Measurements from ENCODE around the gene FLYWCH2.

FLYWCH2 gene

DNA sequence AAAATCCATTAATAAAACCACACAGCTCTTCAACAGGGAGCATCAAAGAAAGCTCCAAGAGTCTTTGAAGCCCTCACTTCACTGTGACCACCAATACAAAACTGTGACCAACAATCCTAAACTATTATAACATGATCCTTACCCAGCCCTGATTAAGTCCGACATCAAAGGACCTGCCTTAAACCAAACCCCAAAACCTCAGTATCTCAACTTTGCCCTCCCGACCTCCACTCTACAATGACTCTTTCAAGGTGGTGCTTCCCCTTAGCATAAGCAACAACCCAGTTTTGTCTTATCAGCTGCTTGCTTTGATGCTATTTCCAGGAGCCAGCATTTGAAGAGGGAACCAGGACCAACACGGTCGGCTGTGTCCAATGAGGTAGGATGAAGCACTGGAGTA, 16.6 kb upstream of the FLYWCH2 start:
- H3K9me3 ChIP-seq (ENCODE audit: control insufficient read depth, insufficient read depth, low read depth, low read length), result no peaks in the 10 kb centered on the region
- TF ChIP-seq ZBTB1 (tag by site-specific recombination; IDR thresholded peaks at IDR 0.05), result no peak

DNA sequence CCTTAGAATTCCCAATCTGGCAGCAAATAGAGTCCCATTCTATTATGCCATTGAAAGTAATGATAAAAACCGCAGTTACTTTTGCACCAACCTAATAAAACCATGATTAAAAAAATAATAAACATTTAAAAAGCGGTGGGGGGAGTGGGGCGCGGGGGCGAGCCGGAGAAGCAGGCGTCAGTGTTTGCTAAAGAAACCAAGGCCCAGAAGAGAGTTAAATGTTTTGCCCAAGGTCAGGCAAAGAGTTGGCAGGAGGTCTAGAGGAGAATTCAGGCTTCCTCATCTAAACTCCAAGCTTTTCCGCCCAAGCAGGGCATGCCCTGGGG, 15.4 kb upstream of the FLYWCH2 start:
- Histone ChIP-seq H3K9me3 (ENCODE audit: control insufficient read depth, insufficient read depth, low read depth, low read length) (no peaks in the 10 kb centered on the region), H3K4me3 (ENCODE audit: low read depth, low read length) (peak overlapping the region; percentile 68), H3K4me1 (ENCODE audit: control insufficient read depth, insufficient read depth, low read length) (no peaks in the 10 kb centered on the region), H3K36me3 (ENCODE audit: control insufficient read depth in 2 of 2, insufficient read depth in 1 of 2, low read length in 2 of 2) (no peaks in the 10 kb centered on the region), H3K27ac (ENCODE audit: extremely low read depth, low read depth, low read length) (peak overlapping the region; percentile 67)
- ChIA-PET POLR2A (interaction anchor here (0.7 to 2.0 kb wide), 12 partner anchors 13 to 194 kb away, joined by 3 to 18 read pairs (median 6); partner anchors contain the start of genes ELOB, FLYWCH1, FLYWCH2 and KCTD5), CTCF (interaction anchor here (0.7 to 1.9 kb wide), 32 partner anchors 14 to 218 kb away, joined by 3 to 25 read pairs (median 5); partner anchors contain the start of genes ELOB, FLYWCH2, KCTD5 and PRSS27)
- TF ChIP-seq HOXD13 (CRISPR knock-in tag; IDR thresholded peaks at IDR 0.05; ENCODE audit: borderline replicate concordance), result no peak
- no peak for TF ChIP-seq RBAK (tag by site-specific recombination; IDR thresholded peaks at IDR 0.05)
- no peak for TF ChIP-seq ZBTB21 (tag by site-specific recombination; IDR thresholded peaks at IDR 0.05)
- TF ChIP-seq, protein P1, sequence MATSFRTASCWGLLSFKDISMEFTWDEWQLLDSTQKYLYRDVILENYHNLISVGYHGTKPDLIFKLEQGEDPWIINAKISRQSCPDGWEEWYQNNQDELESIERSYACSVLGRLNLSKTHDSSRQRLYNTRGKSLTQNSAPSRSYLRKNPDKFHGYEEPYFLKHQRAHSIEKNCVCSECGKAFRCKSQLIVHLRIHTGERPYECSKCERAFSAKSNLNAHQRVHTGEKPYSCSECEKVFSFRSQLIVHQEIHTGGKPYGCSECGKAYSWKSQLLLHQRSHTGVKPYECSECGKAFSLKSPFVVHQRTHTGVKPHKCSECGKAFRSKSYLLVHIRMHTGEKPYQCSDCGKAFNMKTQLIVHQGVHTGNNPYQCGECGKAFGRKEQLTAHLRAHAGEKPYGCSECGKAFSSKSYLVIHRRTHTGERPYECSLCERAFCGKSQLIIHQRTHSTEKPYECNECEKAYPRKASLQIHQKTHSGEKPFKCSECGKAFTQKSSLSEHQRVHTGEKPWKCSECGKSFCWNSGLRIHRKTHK (tag by site-specific recombination; IDR thresholded peaks at IDR 0.05), result no peak
- TF ChIP-seq ZNF792 (tag by site-specific recombination; IDR thresholded peaks at IDR 0.05), result no peak
- TF ChIP-seq ZNF501 (tag by site-specific recombination; IDR thresholded peaks at IDR 0.05), result no peak
- no peak for TF ChIP-seq TRIM28 (IDR thresholded peaks at IDR 0.05; ENCODE audit: borderline replicate concordance, low read length)
- TF ChIP-seq, protein P2, sequence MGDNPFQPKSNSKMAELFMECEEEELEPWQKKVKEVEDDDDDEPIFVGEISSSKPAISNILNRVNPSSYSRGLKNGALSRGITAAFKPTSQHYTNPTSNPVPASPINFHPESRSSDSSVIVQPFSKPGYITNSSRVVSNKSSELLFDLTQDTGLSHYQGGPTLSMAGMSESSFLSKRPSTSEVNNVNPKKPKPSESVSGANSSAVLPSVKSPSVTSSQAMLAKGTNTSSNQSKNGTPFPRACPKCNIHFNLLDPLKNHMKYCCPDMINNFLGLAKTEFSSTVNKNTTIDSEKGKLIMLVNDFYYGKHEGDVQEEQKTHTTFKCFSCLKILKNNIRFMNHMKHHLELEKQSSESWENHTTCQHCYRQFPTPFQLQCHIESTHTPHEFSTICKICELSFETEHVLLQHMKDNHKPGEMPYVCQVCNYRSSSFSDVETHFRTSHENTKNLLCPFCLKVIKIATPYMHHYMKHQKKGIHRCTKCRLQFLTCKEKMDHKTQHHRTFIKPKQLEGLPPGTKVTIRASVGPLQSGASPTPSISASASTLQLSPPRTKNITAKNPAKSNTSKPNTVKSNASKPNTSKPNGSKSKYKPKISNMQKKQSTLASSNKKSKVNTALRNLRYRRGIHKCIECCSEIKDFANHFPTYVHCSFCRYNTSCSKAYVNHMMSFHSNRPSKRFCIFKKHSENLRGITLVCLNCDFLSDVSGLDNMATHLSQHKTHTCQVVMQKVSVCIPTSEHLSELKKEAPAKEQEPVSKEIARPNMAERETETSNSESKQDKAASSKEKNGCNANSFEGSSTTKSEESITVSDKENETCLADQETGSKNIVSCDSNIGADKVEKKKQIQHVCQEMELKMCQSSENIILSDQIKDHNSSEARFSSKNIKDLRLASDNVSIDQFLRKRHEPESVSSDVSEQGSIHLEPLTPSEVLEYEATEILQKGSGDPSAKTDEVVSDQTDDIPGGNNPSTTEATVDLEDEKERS (tag by site-specific recombination; IDR thresholded peaks at IDR 0.05), result no peak

More for the DNA sequence above, 16.6 kb upstream of the FLYWCH2 start:
- ChIA-PET CTCF (interaction anchor here (0.8 to 4.0 kb wide), 2 partner anchors 22 to 27 kb away, joined by 4 to 16 read pairs; no protein-coding TSS in a partner anchor), POLR2A (no interaction called here)
- Histone ChIP-seq H3K27ac (ENCODE audit: extremely low read depth, low read depth, low read length) (no peak overlapping the region), H3K4me3 (ENCODE audit: low read depth, low read length) (no peak overlapping the region), H3K36me3 (ENCODE audit: control insufficient read depth in 2 of 2, insufficient read depth in 1 of 2, low read length in 2 of 2) (no peaks in the 10 kb centered on the region), H3K4me1 (ENCODE audit: control insufficient read depth, insufficient read depth, low read length) (no peaks in the 10 kb centered on the region)

DNA sequence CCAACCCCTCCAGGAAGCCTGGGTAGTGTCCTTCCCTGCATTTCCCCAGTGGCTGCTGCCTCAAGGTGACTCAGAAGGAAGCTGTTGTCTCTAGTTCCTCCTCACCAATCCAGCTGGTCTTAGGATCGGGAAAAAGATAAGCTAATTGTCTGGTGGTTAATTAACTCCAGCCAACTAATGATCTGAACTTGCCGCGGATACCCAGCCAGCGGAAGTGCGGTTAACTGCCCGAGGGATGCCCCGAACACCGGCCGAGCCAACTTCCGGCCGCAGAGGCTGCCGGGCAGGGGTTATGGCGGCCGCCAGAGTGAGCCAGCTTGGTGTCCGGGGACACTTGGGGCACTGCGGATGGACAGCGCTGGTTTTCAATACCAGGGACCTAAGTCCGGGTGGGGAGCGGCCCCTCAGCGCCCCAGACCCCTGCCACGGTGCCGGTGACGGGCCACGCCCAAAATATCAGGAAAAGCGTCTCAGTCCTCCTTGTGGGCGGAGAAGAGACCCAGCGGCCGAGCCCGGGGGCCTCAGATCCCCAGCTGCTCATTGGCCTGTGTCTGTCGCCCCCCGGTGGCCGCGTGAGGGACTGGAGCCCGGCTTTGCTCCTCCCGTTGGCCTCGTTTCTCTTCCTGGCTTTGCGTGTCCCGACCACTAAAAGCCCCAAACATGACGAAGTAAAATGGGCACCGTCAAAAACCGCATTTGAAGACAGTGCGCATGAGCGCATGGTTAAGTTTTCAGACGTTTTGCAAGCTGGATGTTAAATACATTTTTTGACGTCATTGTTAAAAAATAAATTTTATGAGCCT, 14.8 kb upstream of the FLYWCH2 start:
- POLR2A ChIA-PET, result interaction anchor here (0.7 to 2.0 kb wide), 14 partner anchors 13 to 195 kb away, joined by 3 to 18 read pairs (median 4); partner anchors contain the start of genes ELOB, FLYWCH1, FLYWCH2 and KCTD5
- H3K27ac ChIP-seq (ENCODE audit: extremely low read depth, low read depth, low read length), result peak overlapping the region; percentile 67
- CTCF ChIA-PET, result interaction anchor here (0.6 to 1.9 kb wide), 41 partner anchors 14 to 249 kb away, joined by 3 to 25 read pairs (median 5); partner anchors contain the start of genes ELOB, FLYWCH1, FLYWCH2 and KCTD5
- TF ChIP-seq ZNF530 (tag by site-specific recombination; IDR thresholded peaks at IDR 0.05; ENCODE audit: low read depth) (no peak), YY1 (tag by site-specific recombination; IDR thresholded peaks at IDR 0.05) (peak; percentile 97), ZNF354C (tag by site-specific recombination; IDR thresholded peaks at IDR 0.05; ENCODE audit: borderline replicate concordance, low read depth) (no peak), ZBTB8A (tag by site-specific recombination; IDR thresholded peaks at IDR 0.05) (peak; percentile 86), HOXC10 (CRISPR knock-in tag; IDR thresholded peaks at IDR 0.05) (no peak), GLIS2 (tag by site-specific recombination; IDR thresholded peaks at IDR 0.05) (peak; percentile 90), EGR2 (tag by site-specific recombination; IDR thresholded peaks at IDR 0.05; ENCODE audit: low read depth) (peak; percentile 72; the same call in 1 of the 2 replicates), ZIC2 (tag by site-specific recombination; IDR thresholded peaks at IDR 0.05) (peak; percentile 67), ZFP37 (tag by site-specific recombination; IDR thresholded peaks at IDR 0.05) (peak; percentile 83; the same call in 1 of the 2 replicates)
- TF ChIP-seq, protein P3, sequence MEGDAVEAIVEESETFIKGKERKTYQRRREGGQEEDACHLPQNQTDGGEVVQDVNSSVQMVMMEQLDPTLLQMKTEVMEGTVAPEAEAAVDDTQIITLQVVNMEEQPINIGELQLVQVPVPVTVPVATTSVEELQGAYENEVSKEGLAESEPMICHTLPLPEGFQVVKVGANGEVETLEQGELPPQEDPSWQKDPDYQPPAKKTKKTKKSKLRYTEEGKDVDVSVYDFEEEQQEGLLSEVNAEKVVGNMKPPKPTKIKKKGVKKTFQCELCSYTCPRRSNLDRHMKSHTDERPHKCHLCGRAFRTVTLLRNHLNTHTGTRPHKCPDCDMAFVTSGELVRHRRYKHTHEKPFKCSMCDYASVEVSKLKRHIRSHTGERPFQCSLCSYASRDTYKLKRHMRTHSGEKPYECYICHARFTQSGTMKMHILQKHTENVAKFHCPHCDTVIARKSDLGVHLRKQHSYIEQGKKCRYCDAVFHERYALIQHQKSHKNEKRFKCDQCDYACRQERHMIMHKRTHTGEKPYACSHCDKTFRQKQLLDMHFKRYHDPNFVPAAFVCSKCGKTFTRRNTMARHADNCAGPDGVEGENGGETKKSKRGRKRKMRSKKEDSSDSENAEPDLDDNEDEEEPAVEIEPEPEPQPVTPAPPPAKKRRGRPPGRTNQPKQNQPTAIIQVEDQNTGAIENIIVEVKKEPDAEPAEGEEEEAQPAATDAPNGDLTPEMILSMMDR (tag by site-specific recombination; IDR thresholded peaks at IDR 0.05), result peak; percentile 97
- TF ChIP-seq, protein P4, sequence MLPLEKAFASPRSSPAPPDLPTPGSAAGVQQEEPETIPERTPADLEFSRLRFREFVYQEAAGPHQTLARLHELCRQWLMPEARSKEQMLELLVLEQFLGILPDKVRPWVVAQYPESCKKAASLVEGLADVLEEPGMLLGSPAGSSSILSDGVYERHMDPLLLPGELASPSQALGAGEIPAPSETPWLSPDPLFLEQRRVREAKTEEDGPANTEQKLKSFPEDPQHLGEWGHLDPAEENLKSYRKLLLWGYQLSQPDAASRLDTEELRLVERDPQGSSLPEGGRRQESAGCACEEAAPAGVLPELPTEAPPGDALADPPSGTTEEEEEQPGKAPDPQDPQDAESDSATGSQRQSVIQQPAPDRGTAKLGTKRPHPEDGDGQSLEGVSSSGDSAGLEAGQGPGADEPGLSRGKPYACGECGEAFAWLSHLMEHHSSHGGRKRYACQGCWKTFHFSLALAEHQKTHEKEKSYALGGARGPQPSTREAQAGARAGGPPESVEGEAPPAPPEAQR (tag by site-specific recombination; IDR thresholded peaks at IDR 0.05), result no peak
- TF ChIP-seq, protein P5, sequence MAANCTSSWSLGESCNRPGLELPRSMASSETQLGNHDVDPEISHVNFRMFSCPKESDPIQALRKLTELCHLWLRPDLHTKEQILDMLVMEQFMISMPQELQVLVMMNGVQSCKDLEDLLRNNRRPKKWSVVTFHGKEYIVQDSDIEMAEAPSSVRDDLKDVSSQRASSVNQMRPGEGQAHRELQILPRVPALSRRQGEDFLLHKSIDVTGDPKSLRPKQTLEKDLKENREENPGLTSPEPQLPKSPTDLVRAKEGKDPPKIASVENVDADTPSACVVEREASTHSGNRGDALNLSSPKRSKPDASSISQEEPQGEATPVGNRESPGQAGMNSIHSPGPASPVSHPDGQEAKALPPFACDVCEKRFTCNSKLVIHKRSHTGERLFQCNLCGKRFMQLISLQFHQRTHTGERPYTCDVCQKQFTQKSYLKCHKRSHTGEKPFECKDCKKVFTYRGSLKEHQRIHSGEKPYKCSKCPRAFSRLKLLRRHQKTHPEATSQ (tag by site-specific recombination; IDR thresholded peaks at IDR 0.05), result peak; percentile 91; the same call in 1 of the 2 replicates

More for the DNA sequence above, 14.8 kb upstream of the FLYWCH2 start:
- Histone ChIP-seq H3K4me1 (ENCODE audit: control insufficient read depth, insufficient read depth, low read length) (no peaks in the 10 kb centered on the region), H3K36me3 (ENCODE audit: control insufficient read depth in 2 of 2, insufficient read depth in 1 of 2, low read length in 2 of 2) (no peaks in the 10 kb centered on the region), H3K9me3 (ENCODE audit: control insufficient read depth, insufficient read depth, low read depth, low read length) (no peaks in the 10 kb centered on the region), H3K4me3 (ENCODE audit: low read depth, low read length) (peak overlapping the region; percentile 68)

All from HEK293 (cell line).